GM21619 (cell line): ENCODE measurements around the gene SPIN4.
"Not testable (repeated sequence)": the region's sequence is repeated elsewhere in the genome, so short reads cannot be mapped to it uniquely, and the experiment has no call there.

Experiments
- ATAC-seq: cut with Tn5 transposase; IDR thresholded peaks from one replicate; pipeline ENCODE4 v1.9.1; 2021; ENCODE audit not compliant: unreplicated experiment

SPIN4 gene

DNA sequence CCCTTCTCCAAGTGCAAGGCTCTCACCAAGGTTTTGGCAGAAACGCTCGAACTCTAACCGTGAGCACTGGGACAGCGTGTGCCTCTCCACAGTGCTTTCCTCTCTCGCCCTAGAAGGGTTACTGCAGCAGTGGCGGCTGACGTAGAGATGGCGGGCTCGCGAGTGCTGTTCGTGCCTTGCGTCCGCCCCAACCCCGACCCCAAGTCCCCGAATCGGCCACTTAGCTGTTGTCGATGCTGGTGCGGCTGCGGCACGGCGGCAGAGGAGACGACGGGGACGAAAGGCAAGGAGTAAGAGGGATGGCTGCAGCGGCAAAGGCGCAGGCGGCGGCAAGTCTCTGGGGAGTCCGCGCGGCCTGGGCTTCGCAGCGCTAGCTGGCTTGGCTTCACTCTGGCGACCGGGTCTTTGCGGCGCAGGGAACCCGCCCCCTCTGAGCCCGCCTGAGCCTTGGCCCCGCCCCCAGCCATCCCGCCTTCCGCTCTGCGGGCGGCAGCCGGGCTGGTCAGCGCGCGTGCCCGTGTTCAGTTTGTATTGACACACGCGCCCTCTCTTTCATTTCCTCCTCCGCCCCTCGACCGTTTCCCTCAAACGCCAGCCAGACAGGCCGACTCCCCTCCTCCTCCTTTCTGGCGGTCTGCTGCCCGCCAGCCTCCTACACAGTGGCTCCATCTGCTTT is at the start of gene SPIN4:
Gene SPIN4, minus strand, starts transcription at position 392 of the 676 bp plus-strand sequence. CDS start 513 bp downstream, outside the sequence.
- peak; percentile 92 for ATAC-seq

DNA sequence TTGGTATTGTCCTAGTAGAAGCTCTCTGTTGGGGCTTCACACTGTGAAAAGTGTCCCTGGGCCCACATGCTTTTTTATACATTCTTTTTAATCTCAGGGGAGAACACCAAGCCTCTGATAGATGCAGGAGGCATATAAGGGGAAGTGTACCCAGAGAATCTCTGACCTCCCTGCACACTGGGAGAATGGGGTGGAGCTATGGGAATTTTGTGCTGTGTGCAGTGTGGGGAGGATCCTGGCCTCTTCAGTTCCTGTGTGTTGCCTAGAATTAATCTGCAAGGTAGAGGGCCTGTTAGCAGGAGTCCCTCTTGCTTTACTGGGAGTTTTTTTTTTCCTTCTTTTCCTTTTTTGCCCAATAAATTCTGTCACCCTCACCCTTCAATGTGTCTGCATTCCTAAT is 49.2 kb upstream of the SPIN4 start:
- no peak for ATAC-seq

DNA sequence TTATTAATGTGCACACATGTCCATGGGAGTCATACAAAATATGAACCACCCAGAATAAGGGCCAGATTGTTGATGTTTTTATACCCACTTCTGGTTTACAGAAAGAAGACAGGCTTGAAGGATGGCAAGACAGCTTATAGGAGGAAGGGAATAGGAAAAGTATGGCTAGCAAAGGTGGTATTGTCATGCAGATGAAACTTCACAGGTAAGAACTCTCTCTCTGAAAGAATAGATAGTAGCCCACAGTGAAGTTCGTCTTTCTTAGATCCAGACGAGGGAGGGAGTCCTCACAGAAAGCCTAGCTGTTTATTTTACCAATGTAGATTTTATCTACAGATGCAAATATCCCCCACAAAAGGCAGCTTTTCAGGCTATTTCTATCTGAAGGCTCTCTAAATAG is 43.7 kb upstream of the SPIN4 start:
- no peak for ATAC-seq

DNA sequence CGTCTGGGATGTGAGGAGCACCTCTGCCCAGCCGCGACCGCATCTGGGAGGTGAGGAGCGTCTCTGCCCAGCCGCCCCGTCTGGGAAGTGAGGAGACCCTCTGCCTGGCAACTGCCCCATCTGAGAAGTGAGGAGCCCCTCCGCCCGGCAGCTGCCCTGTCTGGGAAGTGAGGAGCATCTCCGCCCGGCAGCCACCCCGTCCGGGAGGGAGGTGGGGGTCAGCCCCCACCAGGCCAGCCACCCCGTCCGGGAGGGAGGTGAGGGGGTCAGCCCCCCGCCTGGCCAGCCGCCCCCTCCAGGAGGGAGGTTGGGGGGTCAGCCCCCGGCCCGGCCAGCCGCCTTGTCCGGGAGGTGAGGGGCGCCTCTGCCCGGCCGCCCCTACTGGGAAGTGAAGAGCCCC is 42.0 kb upstream of the SPIN4 start:
- ATAC-seq: not testable (repeated sequence)

DNA sequence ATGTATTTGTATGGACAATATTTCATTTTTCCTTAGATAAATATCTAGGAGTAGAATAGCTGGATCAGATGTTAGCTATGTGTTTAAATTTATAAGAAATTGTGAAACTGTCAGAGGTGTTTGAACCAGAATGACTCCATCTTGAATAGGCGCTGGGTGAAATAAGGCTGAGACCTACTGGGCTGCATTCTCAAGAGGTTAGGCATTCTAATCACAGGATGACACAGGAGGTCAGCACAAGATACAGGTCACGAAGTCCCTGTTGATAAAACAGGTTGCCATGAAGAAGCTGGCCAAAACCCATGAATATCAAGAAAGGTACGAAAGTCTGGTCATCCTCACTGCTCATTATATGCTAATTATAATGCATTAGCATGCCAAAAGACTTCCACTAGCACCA is 36.3 kb upstream of the SPIN4 start:
- no peak for ATAC-seq

DNA sequence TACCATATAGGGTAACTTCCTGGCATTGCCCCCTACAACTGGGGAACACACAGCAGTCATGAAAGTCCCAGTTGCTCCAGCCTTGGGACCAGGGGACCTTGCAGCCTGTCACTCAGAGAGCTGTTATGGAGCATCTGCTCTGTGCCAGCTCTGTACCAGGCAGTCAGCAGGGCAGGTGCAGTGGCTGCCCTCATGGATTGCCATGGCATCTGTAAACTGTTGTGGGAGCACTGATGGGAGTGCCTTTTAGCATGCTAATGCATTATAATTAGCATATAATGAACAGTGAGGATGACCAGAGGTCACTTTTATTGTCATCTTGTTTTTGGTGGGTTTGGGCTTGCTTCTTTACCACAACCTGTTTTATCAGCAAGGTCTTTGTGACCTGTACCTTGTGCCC is 33.1 kb upstream of the SPIN4 start:
- ATAC-seq: not testable (repeated sequence)

DNA sequence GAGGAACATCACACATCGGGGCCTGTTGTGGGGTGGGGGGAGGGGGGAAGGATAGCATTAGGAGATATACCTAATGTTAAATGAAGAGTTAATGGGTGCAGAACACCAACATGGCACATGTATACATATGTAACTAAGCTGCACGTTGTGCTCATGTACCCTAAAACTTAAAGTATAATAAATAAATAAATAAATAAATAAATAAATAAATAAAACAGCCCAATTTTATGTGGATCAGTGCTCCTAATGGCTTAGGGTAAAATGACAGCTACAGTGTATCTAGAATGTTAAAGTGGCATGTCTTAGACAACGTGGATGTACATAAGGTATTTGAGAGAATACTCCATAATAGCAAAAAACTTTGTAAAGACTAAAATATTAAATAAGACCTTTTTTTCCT is 21.9 kb upstream of the SPIN4 start:
- ATAC-seq: not testable (repeated sequence)

DNA sequence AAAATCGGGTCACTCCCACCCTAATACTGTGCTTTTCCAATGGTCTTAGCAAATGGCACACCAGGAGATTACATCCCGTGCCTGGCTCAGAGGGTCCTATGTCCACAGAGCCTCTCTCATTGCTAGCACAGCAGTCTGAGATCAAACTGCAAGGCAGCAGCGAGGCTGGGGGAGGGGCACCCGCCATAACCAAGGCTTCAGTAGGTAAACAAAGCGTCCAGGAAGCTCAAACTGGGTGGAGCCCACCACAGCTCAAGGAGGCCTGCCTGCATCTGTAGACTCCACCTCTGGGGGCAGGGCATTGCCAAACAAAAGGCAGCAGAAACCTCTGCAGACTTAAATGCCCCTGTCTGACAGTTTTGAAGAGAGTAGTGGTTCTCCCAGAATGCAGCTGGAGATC is 16.6 kb upstream of the SPIN4 start:
- not testable (repeated sequence) for ATAC-seq

DNA sequence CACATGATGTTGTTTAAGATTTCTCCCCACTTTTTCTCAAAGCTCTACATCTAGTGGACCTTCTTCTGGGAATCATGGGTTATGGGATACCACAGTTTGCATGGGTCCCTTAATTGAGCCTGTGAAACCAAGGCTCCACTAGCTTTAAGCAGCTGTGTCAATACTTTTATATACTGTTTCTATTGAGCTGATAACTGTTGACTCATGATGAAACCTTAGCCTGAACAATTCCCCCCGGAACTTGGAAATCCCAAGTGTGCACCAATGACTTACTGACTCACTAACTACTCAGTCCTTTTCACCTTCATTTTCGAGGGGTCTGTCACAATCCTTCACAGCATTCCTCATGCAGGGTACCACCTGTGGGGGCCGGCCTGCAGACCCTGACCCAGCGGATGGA is 12.7 kb upstream of the SPIN4 start:
- no peak for ATAC-seq

DNA sequence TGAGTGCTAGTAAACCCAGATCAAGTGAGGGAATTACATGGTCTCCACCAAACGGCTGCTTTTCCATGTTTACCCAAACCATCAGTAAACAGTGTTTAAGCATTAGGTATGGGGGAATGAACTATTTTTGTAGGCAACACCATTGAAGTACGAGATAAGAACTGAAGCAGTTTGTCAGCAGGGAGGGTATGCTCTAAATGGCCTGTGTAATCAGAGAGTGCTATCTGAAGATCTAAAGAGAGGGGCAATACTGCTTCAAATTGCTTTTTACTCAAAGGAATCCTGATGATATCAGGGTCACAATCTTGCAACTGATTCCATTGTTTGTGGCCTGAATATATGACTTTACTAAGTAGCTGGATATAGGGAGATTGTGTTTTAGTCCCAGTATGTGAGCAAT is 10.4 kb upstream of the SPIN4 start:
- no peak for ATAC-seq

DNA sequence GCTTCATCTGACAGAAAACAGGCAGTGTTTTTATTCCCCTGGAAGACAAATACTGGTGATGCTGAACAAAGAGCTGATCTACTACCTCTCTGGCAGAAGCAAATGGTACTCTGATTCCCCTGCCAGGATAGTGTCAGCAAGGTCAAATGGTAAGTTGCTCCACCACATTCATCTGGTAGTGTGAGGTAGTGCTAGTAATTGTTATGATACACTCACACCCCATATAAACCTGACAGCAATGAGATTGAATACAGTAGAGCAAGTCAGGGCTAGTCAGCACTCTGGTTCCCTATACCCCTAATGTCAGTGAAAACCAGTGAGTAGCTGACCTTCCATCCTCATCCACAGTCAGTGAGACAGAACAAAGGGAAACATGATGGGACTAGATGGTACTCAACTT is 3.4 kb upstream of the SPIN4 start:
- no peak for ATAC-seq

DNA sequence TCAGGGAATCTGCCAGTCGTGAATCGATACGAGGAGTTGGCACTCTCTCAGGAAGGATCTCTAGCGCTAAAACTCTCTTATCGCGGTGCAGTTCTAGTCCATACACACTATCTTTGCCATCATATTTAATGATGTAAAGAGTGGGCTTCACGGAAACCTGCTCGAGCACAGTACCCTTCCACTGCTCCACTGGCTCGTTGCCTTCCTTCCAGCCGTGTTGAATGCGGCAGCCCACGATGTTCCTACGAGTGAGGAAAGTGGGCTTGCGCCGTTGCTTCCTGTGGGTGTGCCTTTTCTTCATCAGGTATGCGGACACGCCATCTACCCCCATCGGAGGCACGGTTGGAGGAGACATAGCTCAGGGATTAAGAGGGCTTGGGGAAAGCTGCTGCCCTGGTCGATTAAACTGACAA is 661 bp downstream of the SPIN4 start:
- peak; percentile 43 for ATAC-seq

DNA sequence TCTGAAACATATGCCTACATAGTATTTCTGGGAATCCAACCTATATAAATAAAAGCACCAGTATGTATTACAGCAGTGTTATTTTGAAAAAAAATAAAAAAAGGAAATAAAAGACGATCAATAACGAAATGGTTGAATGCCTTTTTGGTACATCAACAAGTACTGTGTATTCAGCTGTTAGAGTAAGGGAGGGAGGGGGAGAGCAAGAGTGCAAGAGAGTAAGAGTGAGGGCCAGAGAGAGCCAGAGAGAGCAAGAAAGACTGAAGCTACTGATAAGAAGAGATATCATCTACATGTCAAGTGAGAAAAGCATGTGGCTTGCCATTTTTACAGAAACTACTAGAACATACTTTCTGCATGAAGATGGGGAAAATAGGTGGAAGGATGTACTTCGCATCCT is 1.8 kb downstream of the SPIN4 start:
- no peak for ATAC-seq

DNA sequence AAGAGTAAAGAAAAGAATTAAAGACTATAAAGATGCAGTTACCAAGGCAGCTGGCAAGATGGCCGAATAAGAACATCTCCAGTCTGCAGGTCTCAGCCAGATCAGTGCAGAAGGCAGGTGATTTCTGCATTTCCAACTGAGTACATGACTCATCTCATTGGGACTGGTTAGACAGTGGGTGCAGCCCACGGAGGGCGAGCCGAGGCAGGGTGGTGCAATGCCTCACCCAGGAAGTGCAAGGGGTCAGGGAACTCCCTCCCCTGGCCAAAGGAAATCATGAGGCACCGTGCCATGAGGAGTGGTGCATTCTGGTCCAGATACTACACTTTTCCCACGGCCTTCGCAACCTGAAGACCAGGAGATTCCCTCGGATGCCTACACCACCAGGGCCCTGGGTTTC is 20.5 kb downstream of the SPIN4 start:
- no peak for ATAC-seq

DNA sequence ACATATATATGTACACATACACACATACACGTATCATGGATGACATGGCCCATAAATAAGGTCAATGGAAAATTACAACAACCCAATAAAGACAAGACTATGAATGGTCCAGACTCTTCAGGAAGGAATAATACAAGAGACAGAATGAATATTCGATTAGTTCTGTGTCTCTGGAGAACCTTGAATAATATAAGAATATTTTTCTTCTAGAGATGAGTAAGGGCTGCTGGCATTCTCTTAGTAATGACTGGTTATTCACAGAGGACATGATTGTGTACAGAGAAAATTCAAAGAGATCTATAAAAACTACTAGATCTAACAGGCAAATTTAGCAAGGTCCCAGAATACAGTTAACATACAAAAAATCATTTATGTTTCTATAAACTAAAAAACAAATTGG is 23.3 kb downstream of the SPIN4 start:
- ATAC-seq: no peak

DNA sequence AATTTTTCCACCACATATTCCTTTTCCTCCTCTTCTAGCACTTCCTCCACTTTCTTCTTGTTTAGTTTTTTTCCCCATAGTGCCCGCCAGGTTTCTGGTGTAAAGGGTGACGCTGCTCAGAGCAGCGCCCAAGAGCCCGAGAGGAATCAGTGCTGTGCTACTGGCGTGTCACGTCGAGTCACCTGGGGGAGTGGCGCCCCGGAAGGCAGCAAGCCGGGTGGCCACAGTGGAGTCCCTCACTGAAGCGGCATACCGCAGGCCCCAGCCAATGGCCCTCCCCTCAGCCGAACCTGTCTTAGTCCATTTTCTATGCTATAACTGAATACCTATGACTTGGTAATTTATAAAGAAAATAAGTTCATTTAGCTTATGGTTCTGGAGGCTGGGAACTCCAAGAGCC is 51.5 kb downstream of the SPIN4 start:
- ATAC-seq: no peak
